Activated CD4-positive, alpha-beta T cell treated with anti-CD3 and anti-CD28 coated beads, Interleukin-2, amount 50 U/mL, for 24 hours (primary cell): ENCODE data around the gene EPS8.

Experiments
- DNase-seq, 2 donors: peaks; one replicate each; pipeline ENCODE4 v3.0.0-alpha.2; 2020; ENCODE audit warnings: low read depth in 1 of 2, low spot score in 1 of 2

Gene EPS8

GRCh38 chr12:15613981-15614380 is 175.2 kb downstream of the EPS8 start:
- DNase-seq, result no peak

- no peak for DNase-seq
Measured at GRCh38 chr12:15608941-15609340, 180.2 kb downstream of the EPS8 start.

DNA sequence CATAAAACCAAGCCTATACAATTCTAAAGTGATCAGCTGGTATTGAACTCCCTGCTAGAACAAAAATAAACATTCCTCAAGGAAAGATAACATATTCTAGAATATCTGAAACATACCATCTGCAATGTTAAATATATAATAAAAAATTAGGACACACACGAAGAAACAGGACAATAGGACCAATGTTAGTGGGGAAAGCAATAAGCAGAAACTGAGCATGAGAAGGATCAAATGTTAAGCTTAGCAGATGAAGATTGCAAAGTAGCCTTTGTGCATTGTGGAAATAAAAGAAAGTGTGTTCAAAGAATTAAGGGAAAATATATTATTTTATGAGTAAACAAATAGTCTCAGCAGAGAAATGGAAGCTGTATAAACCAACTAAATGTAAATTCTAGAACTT is 180.8 kb downstream of the EPS8 start:
- DNase-seq, result no peak

DNA sequence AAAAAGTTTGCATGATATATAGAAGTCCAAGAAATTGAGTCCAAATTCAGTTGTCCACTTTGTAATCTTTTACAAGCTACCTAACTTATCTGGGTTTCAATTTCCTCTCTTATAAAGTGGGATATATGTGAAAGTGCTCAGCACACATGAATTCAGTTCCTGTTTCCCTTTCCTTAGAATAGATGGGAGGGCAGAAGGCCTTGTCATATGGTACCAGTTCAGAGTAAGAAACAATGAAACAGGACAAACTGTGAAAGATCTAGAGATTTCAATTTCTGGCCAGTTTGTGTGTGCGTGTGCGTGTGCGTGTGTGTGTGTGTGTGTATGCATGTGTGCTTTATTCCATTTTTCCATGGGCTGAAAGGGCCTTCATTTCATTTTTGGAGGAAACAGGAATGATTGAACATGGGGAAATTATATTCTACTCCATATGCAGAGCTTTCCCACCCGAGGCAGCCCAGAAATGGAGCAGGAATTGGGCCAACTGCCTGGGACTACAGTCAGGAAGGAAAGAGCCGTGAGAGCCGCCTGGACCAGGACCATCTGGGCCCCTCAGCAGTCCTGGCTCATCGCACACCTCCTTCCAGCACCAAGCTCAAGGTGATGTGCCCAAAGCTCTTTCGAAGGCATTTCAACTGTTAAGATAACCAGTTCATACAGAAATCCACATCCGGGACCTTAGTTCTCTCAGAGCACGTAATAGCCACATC is 183.2 kb downstream of the EPS8 start:
- no peak for DNase-seq

DNA sequence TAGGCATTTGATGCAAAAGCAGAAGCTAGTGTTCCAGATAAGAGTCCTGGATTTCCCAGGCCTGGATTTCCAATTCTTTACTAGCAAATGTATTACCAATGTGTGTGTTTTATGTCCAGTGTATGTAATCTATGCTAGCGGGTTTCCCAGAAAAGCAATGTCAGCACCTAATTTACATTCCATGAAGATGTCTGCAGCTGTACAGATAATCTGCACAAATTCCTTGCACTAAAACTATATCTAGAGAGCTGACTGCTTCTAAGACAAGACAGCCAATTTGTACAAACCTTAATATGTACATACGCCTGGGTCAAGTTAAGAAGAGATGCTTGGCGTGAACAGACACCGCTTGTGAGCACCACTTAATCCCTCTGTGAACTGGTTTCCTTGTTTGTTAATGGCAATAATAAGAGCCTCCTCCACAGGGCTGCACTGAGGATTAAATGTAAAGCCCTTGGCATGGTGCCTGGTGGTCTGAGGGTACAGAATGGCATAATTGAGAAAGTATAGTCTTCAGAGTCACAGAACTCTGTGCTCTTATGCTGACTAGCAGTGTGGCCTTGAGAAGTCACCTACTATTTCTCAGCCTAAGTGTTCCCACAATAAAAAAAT is 185.6 kb downstream of the EPS8 start:
- DNase-seq, result no peak

GRCh38 chr12:15602051-15602672 is 187.0 kb downstream of the EPS8 start:
- no peak for DNase-seq

DNA sequence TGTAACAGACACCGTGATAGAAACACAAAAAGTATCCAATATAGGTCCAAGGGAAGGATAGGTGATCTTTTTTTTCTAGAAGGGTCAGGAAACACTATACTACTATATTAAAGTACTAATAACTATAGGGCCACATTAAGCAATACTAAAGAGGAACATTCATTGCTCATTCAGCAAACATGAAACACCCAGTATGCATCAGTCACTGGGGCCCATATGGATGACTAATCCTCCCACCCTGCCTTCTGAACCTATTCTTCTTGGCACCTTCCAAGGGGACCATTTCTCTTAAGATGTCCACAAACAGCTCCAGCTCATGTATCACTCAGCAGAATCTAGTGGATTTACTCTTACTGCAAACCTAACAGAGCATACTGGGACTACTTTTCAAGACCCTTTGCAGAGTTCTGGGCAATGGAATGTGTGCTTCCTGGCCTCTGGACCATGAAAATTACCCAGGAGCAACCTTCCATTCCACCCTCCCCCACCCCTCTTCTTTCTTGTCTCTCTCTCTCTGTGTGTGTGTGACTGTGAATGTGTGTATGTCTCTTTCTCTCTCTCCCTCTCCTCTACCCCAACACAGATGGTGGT is 187.9 kb downstream of the EPS8 start:
- no peak for DNase-seq

GRCh38 chr12:15600223-15600935 is 188.8 kb downstream of the EPS8 start:
- no peak for DNase-seq

DNA sequence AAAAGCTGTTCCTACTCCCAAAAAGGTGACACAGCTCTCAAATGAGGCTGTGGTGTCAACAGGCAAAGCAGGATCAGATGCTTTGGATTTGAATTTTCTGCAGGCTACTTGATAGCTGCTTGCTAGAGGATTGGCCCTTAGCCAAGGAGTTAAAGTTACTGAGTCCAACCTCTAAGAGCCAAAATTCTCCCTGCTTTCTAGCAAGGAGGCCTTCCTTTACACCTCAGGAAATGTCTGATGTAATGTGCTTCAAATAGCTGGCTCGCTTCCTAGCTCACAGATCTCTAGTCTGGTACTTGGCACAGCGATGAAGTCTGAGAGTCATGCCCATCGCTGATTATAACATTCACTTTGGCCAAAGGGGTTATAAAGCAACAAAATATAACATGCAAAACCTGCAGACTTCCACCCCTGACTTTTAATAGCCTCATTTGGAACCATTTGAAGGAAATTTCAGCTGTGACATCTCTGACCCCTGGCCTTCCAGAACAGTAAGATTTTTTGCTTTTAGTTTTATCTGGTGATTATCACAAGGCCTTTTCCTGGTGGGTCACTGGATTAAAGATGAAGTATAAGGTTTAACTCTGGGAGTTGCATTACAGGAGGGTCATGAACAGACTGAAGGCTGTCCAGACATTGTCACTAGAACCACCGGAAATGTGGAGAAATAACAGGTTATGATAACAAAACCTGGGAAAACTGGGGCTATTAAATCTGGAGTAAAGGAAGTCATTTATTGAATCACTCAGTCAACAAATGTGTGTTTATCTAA is 189.7 kb downstream of the EPS8 start:
- no peak for DNase-seq

- no peak for DNase-seq
Measured at GRCh38 chr12:15597125-15597830, 191.9 kb downstream of the EPS8 start.

DNA sequence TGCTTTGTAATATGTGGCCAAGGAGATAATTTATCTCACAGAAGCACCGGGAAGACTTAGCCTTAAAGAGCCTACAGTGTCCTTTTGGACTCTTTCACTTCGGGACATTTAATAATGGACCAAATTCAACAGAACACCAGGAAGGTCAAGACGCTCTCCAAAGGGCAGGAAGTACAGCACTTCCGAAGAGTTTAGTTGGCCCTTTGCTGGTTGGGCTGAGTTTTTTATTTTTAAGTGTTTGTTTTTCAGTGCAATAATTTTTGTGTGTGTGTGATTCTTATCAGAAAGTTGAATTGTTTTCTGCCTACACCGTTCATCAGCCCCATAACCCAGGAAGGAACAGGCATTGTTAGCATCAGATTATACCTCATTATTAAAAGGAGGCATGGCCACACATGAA is 193.0 kb downstream of the EPS8 start:
- no peak for DNase-seq

- DNase-seq, result no peak
Measured at GRCh38 chr12:15592934-15593333, 196.3 kb downstream of the EPS8 start.

DNA sequence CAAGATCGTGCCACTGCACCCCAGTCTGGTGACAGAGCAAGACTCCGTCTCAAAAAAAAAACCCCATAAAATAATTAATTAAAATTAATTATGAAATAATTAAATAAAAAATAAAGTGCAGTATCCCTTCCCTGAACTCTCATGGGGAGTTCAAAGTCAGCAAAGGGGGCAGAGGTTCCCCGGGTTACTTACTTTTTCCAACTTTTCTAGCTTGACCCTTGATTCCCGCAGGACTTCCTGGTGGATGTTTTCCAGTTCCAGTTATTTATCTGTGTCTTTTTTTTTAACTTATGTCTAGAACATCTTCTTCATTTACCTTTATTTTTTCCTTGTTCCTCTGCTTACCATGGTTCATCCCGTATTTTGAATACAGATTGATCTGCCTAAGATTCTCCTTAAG is 197.4 kb downstream of the EPS8 start:
- no peak for DNase-seq

DNA sequence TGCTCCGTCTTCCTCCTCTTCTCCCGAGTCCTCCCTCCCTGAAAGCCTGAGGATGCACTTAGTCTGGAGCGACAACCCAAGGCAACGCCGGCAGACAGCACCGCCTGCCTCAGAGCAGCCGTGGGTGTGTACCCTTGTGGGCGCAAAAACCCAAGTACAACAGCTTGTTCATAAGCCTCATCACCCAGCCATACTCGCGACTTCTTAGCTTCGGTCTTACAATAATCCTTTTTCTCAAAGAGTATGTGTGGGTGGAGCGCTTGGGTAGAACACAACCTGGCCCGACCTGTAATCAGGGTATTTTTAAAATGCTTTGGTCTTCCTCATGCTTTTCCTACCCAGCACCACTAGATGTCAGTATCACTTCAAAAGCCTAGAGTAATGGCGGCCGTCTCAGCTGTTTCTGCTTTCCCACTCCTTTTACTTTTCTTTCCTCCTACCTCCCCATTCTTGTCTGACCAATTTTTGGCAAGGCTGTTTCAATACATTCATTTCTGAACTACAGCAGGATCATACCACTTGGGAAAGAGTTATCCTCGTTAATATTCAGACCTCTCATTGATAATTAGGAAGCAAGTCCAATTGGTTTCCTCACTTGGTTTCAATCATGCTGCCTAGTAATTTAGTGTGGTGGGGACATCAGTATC is 198.9 kb downstream of the EPS8 start:
- DNase-seq, result peak; percentile 15 to 52

GRCh38 chr12:15589328-15590032 is 199.7 kb downstream of the EPS8 start:
- no peak for DNase-seq

DNA sequence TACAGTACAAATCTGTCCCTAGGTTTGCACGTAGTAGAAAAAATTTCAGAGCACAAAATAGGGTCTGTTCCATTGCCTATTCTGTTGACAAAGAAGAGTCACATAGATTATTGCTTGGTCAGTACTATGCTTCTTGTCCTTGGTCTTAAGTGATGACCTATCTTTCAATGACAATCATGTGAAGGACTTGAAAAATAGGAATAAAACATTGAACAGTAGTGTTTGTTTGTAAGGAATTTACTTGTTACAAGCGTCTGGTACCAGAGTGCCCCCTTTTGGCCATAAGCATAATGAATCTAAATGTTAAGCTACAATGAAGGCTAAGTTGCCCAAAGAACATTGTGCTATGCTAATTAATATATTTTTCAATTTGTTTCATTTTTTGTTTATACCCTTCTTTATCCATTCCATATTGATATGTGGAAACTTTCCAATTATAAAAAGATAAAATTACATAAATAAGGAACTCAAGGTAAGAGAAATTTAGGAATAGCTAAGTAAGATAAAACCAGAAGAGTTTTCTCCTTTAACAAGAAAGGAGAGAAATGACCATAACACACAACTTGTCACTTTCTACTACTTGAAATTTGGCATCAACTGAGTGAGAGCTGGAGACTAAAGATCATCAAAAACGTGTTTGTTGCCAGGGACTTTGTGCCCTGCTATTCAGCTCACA is 204.7 kb downstream of the EPS8 start:
- no peak for DNase-seq

DNA sequence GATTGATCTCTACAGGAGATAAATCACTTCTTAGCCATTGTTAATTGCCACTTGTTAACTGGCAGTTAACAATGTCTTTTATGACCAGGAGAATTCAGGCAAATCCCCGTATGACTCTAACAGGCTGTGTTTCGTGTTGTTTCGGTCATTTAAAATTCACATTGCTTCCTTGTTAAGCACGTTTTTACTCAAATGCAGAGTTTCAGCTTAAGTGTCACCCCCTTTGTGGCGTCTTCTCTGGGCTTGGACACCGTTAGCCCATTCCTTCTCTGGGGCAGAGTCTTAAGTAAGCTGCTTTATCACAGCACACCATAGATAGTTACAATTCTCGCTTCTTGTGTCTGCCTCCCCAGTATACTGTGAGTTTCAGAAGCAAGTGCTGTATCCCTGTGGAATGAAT is 205.4 kb downstream of the EPS8 start:
- DNase-seq, result no peak

GRCh38 chr12:15581006-15581405 is 208.2 kb downstream of the EPS8 start:
- no peak for DNase-seq

DNA sequence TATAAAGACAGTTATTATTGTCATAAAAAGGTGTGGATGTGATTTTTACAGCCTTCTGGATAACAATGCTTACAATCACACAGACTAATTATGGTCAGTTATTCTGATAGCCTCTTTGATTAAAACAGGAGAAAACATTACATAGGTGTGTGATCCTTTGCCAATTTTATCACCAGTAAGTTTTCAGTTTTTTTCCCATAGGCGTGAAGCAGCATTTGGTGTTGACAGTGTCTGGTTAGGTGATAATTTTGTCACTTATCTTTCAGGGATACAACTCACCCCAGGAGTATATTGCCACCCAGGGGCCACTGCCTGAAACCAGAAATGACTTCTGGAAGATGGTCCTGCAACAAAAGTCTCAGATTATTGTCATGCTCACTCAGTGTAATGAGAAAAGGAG is 208.8 kb downstream of the EPS8 start:
- DNase-seq, result no peak
